ENCODE measurements around the gene GNE.

Gene GNE

GRCh38 chr9:36190388-36191289 is 67.6 kb downstream of the GNE start, which contains the start of gene CLTA:
CLTA (plus strand) TSS chr9:36190921; CDS start chr9:36191057, 136 bp downstream.
- TF ChIP-seq SIN3A (IDR thresholded peaks at IDR 0.05; ENCODE audit: borderline replicate concordance, insufficient read depth, low read length) (no peak; the same call in 1 of the 2 replicates), TAF1 (IDR thresholded peaks at IDR 0.05; ENCODE audit: borderline replicate concordance, insufficient read depth, low read length) (peak; percentile 94; the same call in 1 of the 2 replicates), REST (IDR thresholded peaks at IDR 0.05; ENCODE audit: insufficient read depth in 1 of 2, low read depth in 2 of 2, low read length in 2 of 2) (peak; percentile 29; a peak in 1 of 4 replicates), POLR2AphosphoS5 (IDR thresholded peaks at IDR 0.05; ENCODE audit: low read depth, low read length) (peak; percentile 89), FOXP2 (optimal IDR thresholded peaks at IDR 0.05; ENCODE audit: borderline replicate concordance, extremely low read depth, extremely low read length, insufficient read depth) (peak; percentile 50)

GRCh38 chr9:36189976-36190375 is 68.3 kb downstream of the GNE start:
- TF ChIP-seq FOXP2 (optimal IDR thresholded peaks at IDR 0.05; ENCODE audit: borderline replicate concordance, extremely low read depth, extremely low read length, insufficient read depth) (no peak), POLR2AphosphoS5 (IDR thresholded peaks at IDR 0.05; ENCODE audit: low read depth, low read length) (no peak), REST (IDR thresholded peaks at IDR 0.05; ENCODE audit: insufficient read depth in 1 of 2, low read depth in 2 of 2, low read length in 2 of 2) (no peak), TAF1 (IDR thresholded peaks at IDR 0.05; ENCODE audit: borderline replicate concordance, insufficient read depth, low read length) (no peak), SIN3A (IDR thresholded peaks at IDR 0.05; ENCODE audit: borderline replicate concordance, insufficient read depth, low read length) (no peak)

- TF ChIP-seq POLR2AphosphoS5 (IDR thresholded peaks at IDR 0.05; ENCODE audit: low read depth, low read length), result no peak
Observed at GRCh38 chr9:36188212-36188611, 70.0 kb downstream of the GNE start.

- TF ChIP-seq TAF1 (IDR thresholded peaks at IDR 0.05; ENCODE audit: borderline replicate concordance, insufficient read depth, low read length) (no peak), POLR2AphosphoS5 (IDR thresholded peaks at IDR 0.05; ENCODE audit: low read depth, low read length) (no peak), FOXP2 (optimal IDR thresholded peaks at IDR 0.05; ENCODE audit: borderline replicate concordance, extremely low read depth, extremely low read length, insufficient read depth) (no peak), SIN3A (IDR thresholded peaks at IDR 0.05; ENCODE audit: borderline replicate concordance, insufficient read depth, low read length) (no peak), REST (IDR thresholded peaks at IDR 0.05; ENCODE audit: insufficient read depth in 1 of 2, low read depth in 2 of 2, low read length in 2 of 2) (no peak)
Observed at GRCh38 chr9:36187414-36187813, 70.8 kb downstream of the GNE start.

GRCh38 chr9:36177571-36177970 is 80.7 kb downstream of the GNE start:
- no peak for TF ChIP-seq POLR2AphosphoS5 (IDR thresholded peaks at IDR 0.05; ENCODE audit: low read depth, low read length)
- no peak for TF ChIP-seq FOXP2 (optimal IDR thresholded peaks at IDR 0.05; ENCODE audit: borderline replicate concordance, extremely low read depth, extremely low read length, insufficient read depth)
- TF ChIP-seq REST (IDR thresholded peaks at IDR 0.05; ENCODE audit: insufficient read depth in 1 of 2, low read depth in 2 of 2, low read length in 2 of 2), result no peak
- no peak for TF ChIP-seq TAF1 (IDR thresholded peaks at IDR 0.05; ENCODE audit: borderline replicate concordance, insufficient read depth, low read length)

Measured in PFSK-1 (cell line).